Caco-2 (cell line): ENCODE measurements around the gene NMNAT2. TPM values are rescaled to one million over a fixed set of nuclear protein-coding genes. Genes with fewer than 3 reads are reported as not detected.

Source experiments
- BruUV-seq: library from RNA; stranded (reverse); fragments of 400-500 nt; replicated peaks from 2 replicates; lab custom pipeline; 2021; lab: Mats Ljungman, UMichigan
- CTCF ChIA-PET: fragments of 300-600 bp; sonication (Branson Sonifier 250); formaldehyde crosslinking; loops from one replicate; lab custom pipeline; 2022; ENCODE audit warnings: antibody characterized with exemption; lab: Charles Lee
- POLR2A ChIA-PET: fragments of 300-600 bp; sonication (Branson Sonifier 250); formaldehyde crosslinking; loops from one replicate; lab custom pipeline; 2022; ENCODE audit warnings: antibody characterized with exemption; lab: Charles Lee
- DNase-seq, 2 experiments: peaks; one replicate each; pipeline versions ENCODE4 v3.0.0 to v3.0.0-alpha.2; 2020 to 2022
- H3K27me3 ChIP-seq: replicated peaks from 2 replicates; pipeline ENCODE4 v1.6.0; 2011; ENCODE audit warnings: low read length; ENCODE audit not compliant: control insufficient read depth, insufficient read depth
- H3K36me3 ChIP-seq: 2 replicates; pipeline ENCODE4 v1.5.1; 2011; ENCODE audit warnings: low read length; ENCODE audit not compliant: control insufficient read depth, insufficient read depth
- H3K4me1 ChIP-seq: fragments of 250-450 bp; sonication (Bioruptor Pico); 2 replicates; pipeline ENCODE4 v1.5.1; 2020; ENCODE audit warnings: mild to moderate bottlenecking
- H3K4me3 ChIP-seq: 2 replicates; pipeline ENCODE4 v1.5.1; 2011; ENCODE audit warnings: low read depth, mild to moderate bottlenecking, control low read depth, low read length
- H3K9me3 ChIP-seq: fragments of 250-450 bp; sonication (Bioruptor Pico); 2 replicates; pipeline ENCODE4 v1.5.1; 2020; ENCODE audit warnings: mild to moderate bottlenecking, moderate library complexity
- H3K27ac Mint-ChIP-seq: one replicate; pipeline ENCODE4 v1.8.0; 2022; ENCODE audit warnings: mixed read lengths; ENCODE audit not compliant: unreplicated experiment
- H3K27me3 Mint-ChIP-seq: one replicate; pipeline ENCODE4 v1.8.0; 2022; ENCODE audit warnings: mixed read lengths; ENCODE audit not compliant: insufficient read depth, unreplicated experiment
- H3K36me3 Mint-ChIP-seq: one replicate; pipeline ENCODE4 v1.8.0; 2022; ENCODE audit warnings: mild to moderate bottlenecking, mixed read lengths; ENCODE audit not compliant: insufficient read depth, unreplicated experiment
- H3K4me1 Mint-ChIP-seq: one replicate; pipeline ENCODE4 v1.8.0; 2022; ENCODE audit warnings: low read depth, mixed read lengths; ENCODE audit not compliant: unreplicated experiment
- H3K4me3 Mint-ChIP-seq: one replicate; pipeline ENCODE4 v1.8.0; 2022; ENCODE audit warnings: mild to moderate bottlenecking, moderate library complexity, mixed read lengths; ENCODE audit not compliant: unreplicated experiment
- H3K9me3 Mint-ChIP-seq: one replicate; pipeline ENCODE4 v1.8.0; 2022; ENCODE audit warnings: mixed read lengths; ENCODE audit not compliant: unreplicated experiment
- CTCF ChIP-seq, 2 experiments: fragments of 200-600 bp in 1 of 2; IDR thresholded peaks; 1 replicate in 1 of 2; 2 replicates in 1 of 2; pipeline versions ENCODE4 v1.5.1 to v1.8.0; 2011 to 2022; ENCODE audit warnings: antibody characterized with exemption in 1 of 2, control low read depth in 1 of 2, inconsistent platforms in 1 of 2, low read depth in 1 of 2, low read length in 1 of 2, mild to moderate bottlenecking in 1 of 2, moderate library complexity in 1 of 2; ENCODE audit not compliant: insufficient read depth in 1 of 2, severe bottlenecking in 1 of 2, unreplicated experiment in 1 of 2
- intact Hi-C: fragments of 100-400 bp; cut with micrococcal nuclease; formaldehyde crosslinking; loops from one replicate; pipeline ENCODE4 v1.10.0; 2022; ENCODE audit not compliant: unreplicated experiment
- total RNA-seq: library from RNA; stranded (reverse); gene quantifications from 2 replicates; pipeline ENCODE4 v1.2.3, GENCODE V29; 2022

Gene NMNAT2
- total RNA-seq, 1 experiment from 2014 or later: 16.4 TPM

- no peaks in the 10 kb centered on the region for H3K27me3 Mint-ChIP-seq
- BruUV-seq: no TSS peak
- peaks cover 19% of the 10 kb centered on the region for H3K4me1 Mint-ChIP-seq
- Histone ChIP-seq H3K36me3 (peaks cover 2% of the 10 kb centered on the region; the same call in 1 of the 2 replicates), H3K4me3 (no peak overlapping the region), H3K4me1 (peaks cover 33% of the 10 kb centered on the region), H3K27me3 (no peaks in the 10 kb centered on the region), H3K9me3 (no peaks in the 10 kb centered on the region)
- no peak for DNase-seq
- H3K4me3 Mint-ChIP-seq: no peak overlapping the region
- POLR2A ChIA-PET: no interaction called here
- no peak for TF ChIP-seq CTCF (IDR thresholded peaks at IDR 0.05; ENCODE audit: insufficient read depth in 1 of 2, low read depth in 1 of 2, low read length in 1 of 2, severe bottlenecking in 1 of 2, unreplicated experiment in 1 of 2)
- no peak overlapping the region for H3K27ac Mint-ChIP-seq
- CTCF ChIA-PET: interaction anchor here (1.1 kb wide), 1 partner anchor 10 kb away, joined by 4 read pairs; no protein-coding TSS in a partner anchor
- H3K9me3 Mint-ChIP-seq: no peaks in the 10 kb centered on the region
- intact Hi-C loops: no loop called here
- peaks cover 39% of the 10 kb centered on the region for H3K36me3 Mint-ChIP-seq
Measured at GRCh38 chr1:183238071-183238470, 180.1 kb downstream of the NMNAT2 start.

GRCh38 chr1:183237046-183237445 is 181.1 kb downstream of the NMNAT2 start:
- Histone ChIP-seq H3K9me3 (no peaks in the 10 kb centered on the region), H3K36me3 (peaks cover 4% of the 10 kb centered on the region; the same call in 1 of the 2 replicates), H3K4me3 (no peak overlapping the region), H3K4me1 (peaks cover 34% of the 10 kb centered on the region), H3K27me3 (no peaks in the 10 kb centered on the region)
- H3K27me3 Mint-ChIP-seq: no peaks in the 10 kb centered on the region
- peaks cover 23% of the 10 kb centered on the region for H3K4me1 Mint-ChIP-seq
- no peak overlapping the region for H3K27ac Mint-ChIP-seq
- H3K9me3 Mint-ChIP-seq: no peaks in the 10 kb centered on the region
- peaks cover 42% of the 10 kb centered on the region for H3K36me3 Mint-ChIP-seq
- ChIA-PET CTCF (no interaction called here), POLR2A (no interaction called here)
- BruUV-seq: no TSS peak
- no peak for DNase-seq
- intact Hi-C loops: loop anchor here (2.0 kb wide), 1 partner anchor 40 kb away; no protein-coding TSS in a partner anchor
- no peak overlapping the region for H3K4me3 Mint-ChIP-seq
- no peak for TF ChIP-seq CTCF (IDR thresholded peaks at IDR 0.05; ENCODE audit: insufficient read depth in 1 of 2, low read depth in 1 of 2, low read length in 1 of 2, severe bottlenecking in 1 of 2, unreplicated experiment in 1 of 2)

- Histone ChIP-seq H3K27me3 (no peaks in the 10 kb centered on the region), H3K4me3 (no peak overlapping the region), H3K9me3 (no peaks in the 10 kb centered on the region), H3K4me1 (peaks cover 42% of the 10 kb centered on the region), H3K36me3 (peaks cover 4% of the 10 kb centered on the region; the same call in 1 of the 2 replicates)
- intact Hi-C loops: loop anchor here (2.0 kb wide), 1 partner anchor 41 kb away; no protein-coding TSS in a partner anchor
- H3K27me3 Mint-ChIP-seq: no peaks in the 10 kb centered on the region
- no peak overlapping the region for H3K27ac Mint-ChIP-seq
- TF ChIP-seq CTCF (IDR thresholded peaks at IDR 0.05; ENCODE audit: insufficient read depth in 1 of 2, low read depth in 1 of 2, low read length in 1 of 2, severe bottlenecking in 1 of 2, unreplicated experiment in 1 of 2): no peak
- DNase-seq: peak; percentile 81 to 96
- H3K36me3 Mint-ChIP-seq: peaks cover 45% of the 10 kb centered on the region
- peaks cover 23% of the 10 kb centered on the region for H3K4me1 Mint-ChIP-seq
- POLR2A ChIA-PET: interaction anchor here (0.6 kb wide), 1 partner anchor 35 kb away, joined by 4 read pairs; no protein-coding TSS in a partner anchor
- no peak overlapping the region for H3K4me3 Mint-ChIP-seq
- no TSS peak for BruUV-seq
- H3K9me3 Mint-ChIP-seq: no peaks in the 10 kb centered on the region
- CTCF ChIA-PET: no interaction called here
Measured at GRCh38 chr1:183236158-183236725, 181.9 kb downstream of the NMNAT2 start.
